SK-MEL-5 (cell line): Measurements from ENCODE around the gene ADD3. TPM values are rescaled to one million over a fixed set of nuclear protein-coding genes. Genes with fewer than 3 reads are reported as not detected.

Experiments used
- DNase-seq: peaks from one replicate; pipeline ENCODE4 v3.0.0-alpha.2; 2016; ENCODE audit warnings: low read depth, low spot score
- in situ Hi-C: cut with HindIII; loops from 2 replicates; pipeline ENCODE4 v1.10.0; 2016; ENCODE audit warnings: low sequenced_read_pairs, high pct_unique_total_duplicates, low pct_unique_long_range_greater_than_20kb
- total RNA-seq: library from RNA; depleted of rRNA; stranded (reverse); fragments of >200 nt; shearing (Covaris generic); gene quantifications from 2 replicates; pipeline ENCODE4 v1.2.3, GENCODE V29; 2014

The ADD3 gene
- total RNA-seq, 1 experiment from 2014 or later: 131 TPM

DNA sequence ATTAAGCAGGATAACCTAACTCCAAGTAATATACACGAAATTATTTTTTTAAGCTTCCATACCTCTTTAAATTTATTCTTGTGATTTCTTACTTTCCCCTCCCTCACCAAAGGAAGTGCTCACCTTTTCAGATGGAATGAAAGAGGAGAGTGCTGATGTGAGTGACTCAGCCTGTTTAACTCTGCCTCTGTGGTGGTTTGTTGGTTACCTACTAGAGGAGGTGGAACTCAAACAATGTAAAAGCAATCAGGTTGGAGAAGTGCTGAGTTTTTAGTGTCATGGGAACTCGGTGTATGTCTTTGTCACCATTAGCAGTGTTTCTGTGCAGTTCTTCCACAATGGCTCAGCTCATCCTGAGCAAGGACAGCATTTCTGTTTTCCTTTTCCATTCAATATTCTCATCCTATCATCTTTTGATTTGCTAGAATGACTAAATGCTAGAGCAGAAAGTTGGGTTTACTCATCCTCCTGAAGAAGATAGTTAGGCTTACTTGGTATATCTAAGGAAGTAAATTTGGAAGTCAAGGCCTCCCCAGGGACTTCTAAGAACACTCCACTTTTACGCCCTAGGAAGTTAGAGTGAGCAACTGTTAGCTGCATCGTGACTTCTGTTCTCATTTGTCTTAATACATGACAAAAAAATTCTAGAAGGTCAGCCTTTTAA, 6.0 kb downstream of the ADD3 start:
- in situ Hi-C loops: loop anchor here (10.0 kb wide), 1 partner anchor 59 kb away; no protein-coding TSS in a partner anchor
- DNase-seq: no peak

DNA sequence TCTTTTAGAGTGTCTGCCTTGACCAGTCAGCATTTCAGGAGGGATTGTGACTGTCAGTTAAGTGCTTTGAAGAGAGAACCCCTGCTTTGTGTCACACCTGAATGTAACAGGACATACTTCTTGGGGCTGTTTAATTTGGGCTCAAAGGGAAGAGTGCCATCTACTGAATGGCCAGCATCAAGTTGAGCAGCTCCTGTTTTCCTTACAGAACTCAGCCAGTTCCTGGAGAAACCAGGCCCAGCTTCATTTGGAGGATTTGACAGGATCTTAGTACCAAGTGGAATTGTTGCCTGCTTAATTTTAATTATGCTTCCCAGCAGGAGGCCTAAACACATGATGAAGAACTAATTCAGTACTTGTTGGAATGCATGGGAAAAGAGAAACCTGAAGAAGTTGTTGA, 8.3 kb downstream of the ADD3 start:
- in situ Hi-C loops: loop anchor here (10.0 kb wide), 1 partner anchor 61 kb away; no protein-coding TSS in a partner anchor
- DNase-seq: peak; percentile 48

DNA sequence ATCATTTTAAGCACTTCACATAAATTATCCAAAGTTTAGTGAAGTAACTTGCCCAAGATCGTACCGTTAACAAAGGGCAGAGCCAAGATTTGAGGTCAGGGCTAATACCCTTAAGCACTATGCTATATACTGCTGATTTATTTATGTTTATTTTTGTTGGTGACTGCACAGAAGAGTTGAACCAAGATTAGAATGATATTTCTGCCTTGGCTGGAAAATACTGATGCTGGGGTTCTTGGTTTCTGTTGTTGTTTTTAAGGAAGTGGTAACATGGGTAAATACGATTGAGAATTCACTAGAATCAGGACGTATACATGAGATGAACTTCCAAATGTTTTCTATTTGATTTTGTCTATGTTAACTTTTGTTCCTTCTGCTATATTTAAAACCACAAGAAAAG, 9.3 kb downstream of the ADD3 start:
- in situ Hi-C loops: loop anchor here (10.0 kb wide), 1 partner anchor 62 kb away; no protein-coding TSS in a partner anchor
- no peak for DNase-seq

DNA sequence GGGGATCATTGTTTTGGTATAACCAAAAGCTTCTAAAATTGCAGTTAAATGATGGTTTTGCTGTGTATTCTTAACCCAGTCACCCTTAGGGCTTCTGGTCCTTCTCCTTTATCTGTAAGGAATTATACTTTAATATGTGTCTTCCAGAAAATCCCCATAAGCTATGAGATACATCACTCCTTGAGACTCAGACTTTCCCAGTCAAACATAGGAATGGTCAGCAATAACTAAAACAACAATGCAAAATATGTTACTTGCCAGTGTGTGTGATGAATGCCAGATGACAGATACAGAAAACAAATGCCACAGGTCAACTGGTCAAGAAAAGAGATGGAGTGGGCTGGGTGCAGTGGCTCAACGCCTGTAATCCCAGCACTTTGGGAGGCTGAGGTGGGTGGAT, 10.1 kb downstream of the ADD3 start:
- DNase-seq: no peak
- in situ Hi-C loops: loop anchor here (10.0 kb wide), 1 partner anchor 63 kb away; no protein-coding TSS in a partner anchor

DNA sequence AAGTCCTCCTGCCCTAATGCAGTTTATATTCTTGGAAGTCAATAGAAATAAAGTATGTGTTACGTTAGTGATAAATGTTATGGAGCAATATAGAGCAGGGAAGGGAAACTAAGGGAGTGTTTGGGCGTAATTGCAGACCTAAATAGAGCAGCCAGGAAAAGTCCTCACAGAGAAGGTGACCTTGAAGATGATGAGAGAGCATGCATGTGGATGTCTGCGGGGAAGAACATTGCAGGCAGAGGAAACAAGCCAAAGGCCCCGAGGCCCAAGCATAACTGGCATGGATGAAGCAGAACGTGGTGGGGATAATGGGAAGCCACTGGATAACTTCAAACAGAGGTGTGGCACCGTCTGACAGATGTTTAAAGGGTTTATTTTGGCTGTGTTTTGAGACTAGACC, 12.5 kb downstream of the ADD3 start:
- in situ Hi-C loops: no loop called here
- no peak for DNase-seq

DNA sequence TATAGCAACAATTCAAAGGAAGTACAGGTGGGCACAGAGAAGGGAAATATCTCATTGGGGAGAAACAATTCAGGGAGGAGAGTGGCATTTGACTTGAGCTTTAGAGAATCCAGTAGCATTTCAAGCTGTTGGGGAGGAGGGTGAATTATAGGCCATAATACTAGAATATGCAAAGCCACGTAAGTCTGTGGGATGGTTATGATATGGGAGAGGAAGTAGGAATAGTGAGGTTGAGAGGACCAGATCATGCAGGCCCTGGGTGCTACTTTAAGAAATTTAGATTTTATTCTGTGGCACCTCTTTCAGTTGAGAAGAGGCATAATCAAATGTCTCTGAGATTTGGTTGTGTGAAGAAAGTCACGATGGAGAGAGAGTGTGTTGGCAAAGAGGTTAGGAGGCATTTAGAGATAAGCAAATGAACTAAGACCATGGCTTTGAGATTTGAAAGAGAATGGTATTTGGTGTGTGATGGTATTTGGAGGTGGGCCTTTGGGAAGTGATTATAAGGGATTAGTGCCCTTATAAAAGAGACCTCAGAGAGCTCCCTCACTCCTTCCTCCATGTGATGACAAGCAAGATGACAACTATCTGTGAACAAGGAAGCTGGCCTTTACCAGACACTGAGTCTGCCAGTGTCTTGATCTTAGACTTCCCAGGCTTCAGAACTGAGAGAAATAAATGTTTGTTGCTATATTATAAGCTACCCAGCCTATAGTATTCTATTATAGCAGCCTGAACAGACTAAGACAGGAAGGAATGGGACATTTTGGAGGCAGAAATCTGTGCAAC, 15.1 kb downstream of the ADD3 start:
- in situ Hi-C loops: no loop called here
- DNase-seq: no peak

DNA sequence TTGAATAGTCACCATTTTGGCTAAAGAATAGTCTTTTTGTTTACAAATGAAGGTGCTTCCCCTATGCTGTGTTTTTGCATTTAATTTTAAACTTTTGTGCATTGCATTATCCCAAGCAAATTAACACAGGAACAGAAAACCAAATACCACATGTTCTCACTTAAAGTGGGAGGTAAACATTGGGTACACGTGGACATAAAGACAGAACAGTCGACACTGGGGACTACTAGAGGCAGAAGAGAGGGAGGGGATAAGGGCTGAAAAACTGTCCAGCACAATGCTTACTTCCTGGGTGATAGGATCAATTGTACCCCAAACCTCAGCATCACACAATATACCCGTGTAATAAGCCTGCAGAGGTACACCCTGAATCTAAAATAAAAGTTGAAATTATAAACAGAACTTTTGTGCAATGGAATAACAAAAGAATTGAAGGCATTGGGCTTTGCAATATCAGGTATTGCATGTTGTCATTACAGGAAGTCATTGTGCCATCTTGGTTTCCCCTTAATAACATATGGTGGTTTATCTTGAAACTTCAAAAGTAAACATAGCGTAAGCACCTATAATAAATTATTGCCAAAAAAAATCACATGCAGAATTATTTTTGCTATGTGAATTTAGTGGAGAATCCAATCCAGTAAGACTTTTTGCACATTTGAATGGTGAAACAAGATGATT, 16.1 kb downstream of the ADD3 start:
- DNase-seq: no peak
- in situ Hi-C loops: no loop called here

DNA sequence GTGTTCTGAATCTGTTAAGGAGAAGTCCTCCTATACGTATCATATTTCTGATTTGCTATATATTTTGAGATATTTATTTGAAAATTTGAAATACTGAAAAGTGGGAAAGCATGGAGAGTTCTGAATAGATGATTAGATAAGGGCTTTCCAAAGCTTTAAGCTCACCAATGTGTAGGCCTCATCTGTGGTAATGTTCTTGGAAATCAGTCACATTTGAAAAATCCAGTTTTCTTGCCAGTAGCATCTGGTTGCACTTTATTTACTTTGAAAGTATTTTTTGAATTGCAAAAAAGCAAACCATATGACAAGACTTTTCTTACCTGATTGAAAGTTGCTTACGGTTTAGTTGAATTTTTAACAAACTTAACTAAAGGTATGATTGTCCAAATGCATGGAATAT, 21.7 kb downstream of the ADD3 start:
- no peak for DNase-seq
- in situ Hi-C loops: no loop called here

DNA sequence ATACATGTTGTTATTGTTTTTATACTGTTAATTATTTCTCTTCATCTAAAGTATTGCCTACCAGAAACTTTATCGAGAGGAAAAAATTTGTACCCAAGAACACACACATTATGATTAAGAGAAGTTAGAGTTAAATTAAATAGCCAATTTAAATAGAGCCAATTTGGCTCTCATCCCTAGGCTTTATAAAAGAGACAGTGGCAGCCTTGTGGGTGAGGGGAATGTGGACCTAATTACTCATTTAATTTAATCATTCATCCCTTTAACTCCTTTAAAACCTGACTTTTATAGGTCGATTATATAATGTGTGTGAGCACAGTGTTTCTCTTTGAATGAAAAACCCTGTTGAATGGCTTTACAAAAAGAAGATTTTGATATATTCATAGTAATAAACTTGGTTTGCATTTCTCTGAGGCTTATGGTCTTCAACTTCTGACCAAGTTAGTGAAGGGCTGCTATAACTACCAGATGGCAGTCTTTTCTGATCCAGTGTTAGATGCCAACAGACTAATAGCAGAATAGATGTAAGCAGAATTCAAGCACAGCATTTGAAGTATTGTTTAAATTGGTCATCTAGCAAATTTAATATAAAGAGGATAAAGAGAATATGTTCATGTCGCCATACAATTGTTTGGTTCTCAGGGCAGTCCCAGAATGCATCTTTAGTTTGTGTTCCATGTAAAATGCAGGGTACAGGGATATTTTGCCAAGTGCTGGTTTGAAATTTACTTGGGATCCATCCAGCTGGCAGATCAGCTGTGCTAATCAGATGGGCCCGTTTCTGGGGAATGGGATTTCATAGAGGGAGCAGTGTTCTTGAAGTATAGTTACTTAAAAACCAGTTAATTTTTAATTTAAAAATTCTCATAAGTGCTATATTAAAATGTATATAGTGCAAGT, 25.3 kb downstream of the ADD3 start:
- in situ Hi-C loops: no loop called here
- DNase-seq: peak; percentile 34

DNA sequence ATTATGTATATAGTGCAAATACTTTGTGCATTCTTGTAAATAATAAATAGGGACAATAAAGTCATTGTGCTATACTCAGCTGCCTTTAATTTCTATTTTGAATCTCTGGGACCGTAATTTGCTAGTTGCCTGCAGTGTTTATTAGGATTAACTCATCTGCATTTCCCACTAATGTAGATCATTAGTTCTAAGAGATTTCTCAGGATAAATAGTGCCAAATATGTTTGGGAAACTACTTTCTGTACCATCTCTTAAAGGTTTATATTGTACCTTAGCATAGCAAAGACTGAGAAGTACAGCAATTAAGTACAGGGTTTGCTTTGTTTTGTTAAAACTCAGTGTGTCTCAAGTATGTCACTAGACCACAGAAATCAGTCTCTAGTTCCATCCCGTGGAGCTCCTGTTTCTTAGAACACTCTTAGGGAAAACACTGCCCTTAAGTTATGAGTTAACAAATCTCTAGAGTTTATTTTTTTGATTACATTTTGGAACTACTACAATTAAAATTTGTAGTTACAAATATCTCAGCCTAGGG, 26.0 kb downstream of the ADD3 start:
- peak; percentile 43 for DNase-seq
- in situ Hi-C loops: no loop called here

DNA sequence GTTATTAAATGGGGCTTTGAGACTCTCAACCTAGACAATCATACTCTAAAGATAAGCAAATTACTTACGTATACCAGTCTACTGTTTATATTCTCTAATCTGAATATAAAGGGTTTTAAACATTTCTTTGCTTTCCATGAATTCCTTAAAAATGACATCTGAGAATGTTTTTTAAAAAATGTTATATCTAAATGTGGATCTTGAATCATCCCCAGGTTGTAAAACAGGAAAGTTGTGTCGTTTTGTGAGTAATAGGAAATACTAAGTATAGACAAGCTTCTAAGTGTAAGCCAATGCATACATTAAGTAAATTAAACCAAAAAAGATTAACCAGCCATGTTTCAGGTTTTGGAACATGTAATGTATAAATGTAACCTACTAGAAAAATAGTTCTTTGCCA, 26.8 kb downstream of the ADD3 start:
- DNase-seq: no peak
- in situ Hi-C loops: no loop called here

DNA sequence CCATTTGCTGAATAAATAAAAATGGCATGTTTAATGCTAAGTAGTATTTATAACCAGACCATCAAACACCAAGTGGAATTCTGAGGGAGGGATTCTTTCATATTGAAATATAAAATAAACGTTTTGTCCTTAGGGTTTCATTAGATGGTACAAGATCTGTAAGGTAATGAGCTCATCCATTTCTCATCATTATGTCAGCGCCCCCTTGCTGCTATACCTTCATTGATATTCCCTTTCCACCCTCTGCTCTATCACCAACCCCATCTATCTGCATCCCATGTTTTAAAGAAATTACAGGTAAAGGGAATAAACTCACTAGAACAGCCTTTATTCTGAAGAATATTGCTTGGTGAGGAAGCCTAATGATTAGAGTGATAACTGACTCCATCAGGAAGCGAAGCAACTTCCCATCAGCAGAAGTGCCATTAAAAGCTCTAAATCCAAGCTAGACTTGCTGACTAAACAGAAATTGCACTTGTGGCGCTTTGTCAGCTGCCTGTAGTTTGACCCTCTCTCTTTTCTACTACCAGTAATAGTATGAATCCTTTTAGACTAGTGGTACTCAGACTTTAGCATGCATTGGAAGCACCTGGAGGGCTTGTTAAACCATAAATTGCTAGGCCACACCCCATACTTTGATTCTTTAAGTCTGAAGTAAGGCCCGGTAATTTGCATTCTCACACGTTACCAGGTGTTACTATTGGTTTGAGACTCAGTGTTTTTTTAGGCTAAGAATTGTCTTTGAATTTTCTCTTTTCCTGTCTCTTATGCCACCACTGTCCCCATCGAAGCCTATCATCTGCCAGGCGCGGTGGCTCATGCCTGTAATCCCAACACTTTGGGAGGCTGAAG, 27.5 kb downstream of the ADD3 start:
- peak; percentile 29 for DNase-seq
- in situ Hi-C loops: no loop called here

DNA sequence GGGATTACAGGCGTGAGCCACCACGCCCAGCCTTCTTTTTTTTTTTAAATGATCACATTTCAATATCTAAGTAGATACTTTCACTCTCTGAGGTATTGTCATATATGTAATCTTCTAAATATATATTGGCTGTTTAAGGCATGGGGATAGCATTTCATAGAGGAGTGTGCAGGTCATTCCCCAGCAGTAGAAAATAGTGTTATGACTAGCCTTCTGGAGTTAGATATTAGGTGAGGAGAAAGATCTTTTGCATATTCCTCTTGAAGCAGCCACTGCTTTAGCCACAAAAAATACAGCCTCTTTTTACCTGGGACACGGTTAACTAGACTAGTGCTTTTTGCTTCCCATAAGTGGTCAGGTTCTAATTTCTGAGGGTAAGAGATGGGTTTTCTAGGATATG, 28.9 kb downstream of the ADD3 start:
- in situ Hi-C loops: no loop called here
- no peak for DNase-seq

DNA sequence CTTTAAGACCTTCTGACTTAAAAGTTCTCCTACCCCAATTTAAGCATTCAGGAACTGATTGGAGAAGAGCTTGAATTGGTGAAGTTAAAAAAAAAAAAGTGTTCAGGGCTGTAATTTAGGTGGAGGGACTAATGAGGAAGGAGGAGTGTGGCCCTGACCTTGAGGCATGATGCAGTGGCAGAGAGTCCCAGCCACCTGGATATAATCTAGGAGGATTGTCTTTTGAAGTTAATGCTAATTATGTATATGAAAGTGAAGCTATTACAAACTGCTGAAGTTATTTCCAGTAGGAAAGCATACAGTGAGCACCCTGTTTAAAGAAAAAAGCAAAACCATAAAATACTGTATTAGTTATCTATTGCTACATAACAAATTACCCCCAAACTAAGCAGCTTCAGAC, 31.5 kb downstream of the ADD3 start:
- in situ Hi-C loops: no loop called here
- DNase-seq: no peak

DNA sequence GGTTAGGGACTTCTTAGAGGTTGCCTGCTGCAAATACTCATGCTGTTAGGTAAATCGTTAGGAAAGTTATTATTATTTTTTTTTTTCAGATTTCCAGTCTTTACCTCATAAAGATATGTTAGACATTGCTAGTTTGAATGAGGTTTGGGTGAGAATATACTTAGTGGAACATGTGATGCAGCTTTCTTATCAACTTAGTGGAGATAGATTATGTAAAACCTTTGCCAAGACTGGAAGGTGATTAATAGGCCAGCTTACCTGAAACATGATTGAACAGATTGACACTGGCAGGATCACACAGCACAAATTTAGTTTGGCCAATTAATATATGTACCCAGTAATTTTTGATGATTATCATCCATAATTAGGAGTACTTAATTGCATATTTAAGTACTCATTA, 32.3 kb downstream of the ADD3 start:
- in situ Hi-C loops: no loop called here

DNA sequence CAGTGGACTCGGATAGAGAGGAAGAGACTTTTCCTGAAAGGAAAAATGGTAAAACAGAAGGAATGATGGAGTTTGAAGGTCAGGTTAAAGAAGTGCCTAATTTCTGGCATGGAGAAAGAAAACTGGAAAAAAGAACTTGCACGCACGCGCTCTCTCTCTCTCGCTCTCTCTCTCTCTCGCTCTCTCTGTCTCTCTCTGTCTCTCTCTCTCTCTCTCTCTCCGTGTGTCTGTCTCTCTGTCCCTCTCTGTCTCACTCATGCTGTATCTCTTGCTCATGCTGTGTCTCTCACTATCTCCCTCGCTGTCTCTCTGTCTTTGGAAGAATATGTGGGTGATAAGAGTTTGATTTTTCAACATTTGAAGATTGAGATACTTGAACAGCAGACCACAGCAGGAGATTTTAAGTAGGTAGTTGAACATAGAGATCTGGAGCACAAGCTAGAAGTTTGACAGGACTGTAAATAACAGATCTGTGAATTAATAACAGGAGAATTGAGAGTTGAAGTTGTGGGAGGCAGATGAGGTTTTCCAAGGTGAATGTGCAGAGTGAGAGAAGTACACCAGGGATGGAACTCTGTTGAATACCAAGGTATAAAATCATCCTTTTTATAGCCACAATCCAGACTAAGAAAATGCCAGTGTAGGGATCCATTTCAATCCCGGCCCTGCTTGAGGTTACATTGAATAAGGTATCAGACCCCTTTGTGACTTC, 33.1 kb downstream of the ADD3 start:
- in situ Hi-C loops: no loop called here
- no peak for DNase-seq

More for the DNA sequence above, 32.3 kb downstream of the ADD3 start:
- DNase-seq: no peak
